Vagina (tissue), 2 donors: Measurements from ENCODE around the gene FGF22. TPM values are rescaled to one million over a fixed set of nuclear protein-coding genes. Genes with fewer than 3 reads are reported as not detected.

ENCODE experiments used
- DNase-seq, 2 donors: peaks; one replicate each; pipeline ENCODE4 v3.0.0-alpha.2; 2017; ENCODE audit errors: extremely low spot score in 2 of 2
- H3K27ac ChIP-seq: fragments of 200-600 bp; sonication (generic); one replicate; pipeline ENCODE4 v1.5.1; 2019
- H3K27me3 ChIP-seq: fragments of 200-600 bp; sonication (generic); one replicate; pipeline ENCODE4 v1.5.1; 2019
- H3K36me3 ChIP-seq, 2 donors: fragments of 200-600 bp; sonication (generic); one replicate each; pipeline ENCODE4 v1.5.1; 2017 to 2019
- H3K4me1 ChIP-seq: fragments of 200-600 bp; sonication (generic); one replicate; pipeline ENCODE4 v1.5.1; 2019
- H3K4me3 ChIP-seq, 2 donors: fragments of 200-600 bp; sonication (generic); 1 replicate in 1 of 2; 2 replicates in 1 of 2; pipeline ENCODE4 v1.5.1; 2016 to 2019
- H3K9me3 ChIP-seq: fragments of 200-600 bp; sonication (generic); one replicate; pipeline ENCODE4 v1.5.1; 2019
- POLR2A ChIP-seq, 2 donors: fragments of 450-650 bp; IDR thresholded peaks; one replicate each; pipeline ENCODE4 v1.6.1; 2017; ENCODE audit warnings: antibody characterized with exemption in 2 of 2, mild to moderate bottlenecking in 2 of 2, moderate library complexity in 2 of 2
- POLR2AphosphoS5 ChIP-seq, 2 donors: sonication (generic); formaldehyde crosslinking; IDR thresholded peaks; one replicate each; pipeline ENCODE4 v1.9.0; 2017; ENCODE audit warnings: antibody characterized with exemption in 2 of 2, mild to moderate bottlenecking in 2 of 2, low read depth in 1 of 2; ENCODE audit not compliant: insufficient read depth in 1 of 2
- intact Hi-C: fragments of 100-400 bp; cut with DNase I; formaldehyde crosslinking; loops from one replicate; pipeline ENCODE4 v1.15.1; 2023
- total RNA-seq: library from RNA; depleted of rRNA; stranded (reverse); fragments of >200 nt; gene quantifications from one replicate; pipeline ENCODE4 v1.2.3, GENCODE V29; 2016
- TF ChIP-seq, protein P1 (sequence below), 3 experiments: fragments of 450-650 bp in 2 of 3; fragments of 200-600 bp in 1 of 3; sonication (generic) in 1 of 3; IDR thresholded peaks; one replicate each; pipeline ENCODE4 v1.5.1; 2017 to 2019; ENCODE audit warnings: antibody characterized with exemption in 3 of 3, mild to moderate bottlenecking in 2 of 3, moderate library complexity in 2 of 3

FGF22 gene
- total RNA-seq = not detected

DNA sequence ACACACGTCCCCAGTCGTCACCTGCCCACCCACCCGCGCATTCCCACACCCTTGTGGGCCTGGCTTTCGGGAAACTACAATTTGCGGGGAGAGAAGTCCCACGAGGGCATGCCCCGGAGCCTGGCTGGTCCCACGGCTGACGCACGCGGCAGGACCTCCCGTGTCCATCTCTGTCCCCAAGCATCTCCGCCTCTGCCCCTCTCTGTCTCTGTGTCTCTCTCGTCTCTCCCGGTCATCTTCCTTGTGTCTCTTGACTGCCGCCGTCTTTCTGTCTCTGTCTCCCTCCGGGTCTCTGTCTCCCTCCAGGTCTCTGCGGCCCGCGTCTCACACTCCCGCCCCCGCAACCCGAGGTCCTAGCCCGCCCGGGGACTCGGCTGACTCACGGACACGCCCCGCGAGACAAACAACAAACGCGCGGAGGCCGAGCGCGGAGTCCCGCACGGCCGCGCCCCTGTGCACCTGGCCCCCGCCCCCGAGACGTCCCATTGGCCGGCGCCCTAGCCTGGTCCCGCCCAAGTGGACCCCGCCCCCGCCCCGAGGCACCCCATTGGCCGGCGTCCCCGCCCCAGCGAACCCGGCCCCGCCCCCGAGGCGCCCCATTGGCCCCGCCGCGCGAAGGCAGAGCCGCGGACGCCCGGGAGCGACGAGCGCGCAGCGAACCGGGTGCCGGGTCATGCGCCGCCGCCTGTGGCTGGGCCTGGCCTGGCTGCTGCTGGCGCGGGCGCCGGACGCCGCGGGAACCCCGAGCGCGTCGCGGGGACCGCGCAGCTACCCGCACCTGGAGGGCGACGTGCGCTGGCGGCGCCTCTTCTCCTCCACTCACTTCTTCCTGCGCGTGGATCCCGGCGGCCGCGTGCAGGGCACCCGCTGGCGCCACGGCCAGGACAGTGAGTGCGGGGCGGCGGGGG is at the start of gene FGF22:
Gene FGF22 (plus strand): TSS at position 627 of the 908 bp plus-strand sequence. CDS start 47 bp downstream, at position 674.
- Histone ChIP-seq H3K9me3 (no peaks in the 10 kb centered on the region), H3K4me1 (peaks cover 22% of the 10 kb centered on the region), H3K27me3 (no peaks in the 10 kb centered on the region), H3K36me3 (no peaks in the 10 kb centered on the region), H3K27ac (peak within 1 kb of the TSS; percentile 39), H3K4me3 (peak within 1 kb of the TSS; percentile 49)
- intact Hi-C loops = loop anchor here (1.0 kb wide), 1 partner anchor 22 kb away; no protein-coding TSS in a partner anchor
- DNase-seq = no peak
- TF ChIP-seq POLR2AphosphoS5 (IDR thresholded peaks at IDR 0.05; ENCODE audit: insufficient read depth in 1 of 2, low read depth in 1 of 2) (peak in 1 of 2 donors; percentile 46), POLR2A (IDR thresholded peaks at IDR 0.05) (no peak)

DNA sequence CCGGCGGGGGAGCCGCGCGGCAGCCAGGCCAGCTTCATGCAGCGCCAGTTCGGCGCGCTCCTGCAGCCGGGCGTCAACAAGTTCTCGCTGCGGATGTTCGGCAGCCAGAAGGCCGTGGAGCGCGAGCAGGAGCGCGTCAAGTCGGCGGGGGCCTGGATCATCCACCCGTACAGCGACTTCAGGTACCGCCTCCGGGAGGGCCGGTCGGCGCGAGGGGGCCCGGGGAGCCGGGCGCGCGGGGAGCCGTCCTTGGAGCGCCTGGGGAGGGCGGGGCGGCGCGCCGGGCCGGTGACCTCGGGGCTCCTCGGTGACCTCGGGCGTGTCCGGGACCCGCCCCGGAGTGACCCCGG is 49.3 kb upstream of the FGF22 start:
- no peak for DNase-seq
- Histone ChIP-seq H3K4me3 (peak overlapping the region in 1 of 2 donors; percentile 35), H3K9me3 (no peaks in the 10 kb centered on the region), H3K36me3 (no peaks in the 10 kb centered on the region), H3K4me1 (peaks cover 17% of the 10 kb centered on the region), H3K27me3 (peaks cover 20% of the 10 kb centered on the region), H3K27ac (no peak overlapping the region)
- intact Hi-C loops = no loop called here
- no peak for TF ChIP-seq POLR2AphosphoS5 (IDR thresholded peaks at IDR 0.05; ENCODE audit: insufficient read depth in 1 of 2, low read depth in 1 of 2)
- no peak for TF ChIP-seq POLR2A (IDR thresholded peaks at IDR 0.05)
- TF ChIP-seq, protein P1, sequence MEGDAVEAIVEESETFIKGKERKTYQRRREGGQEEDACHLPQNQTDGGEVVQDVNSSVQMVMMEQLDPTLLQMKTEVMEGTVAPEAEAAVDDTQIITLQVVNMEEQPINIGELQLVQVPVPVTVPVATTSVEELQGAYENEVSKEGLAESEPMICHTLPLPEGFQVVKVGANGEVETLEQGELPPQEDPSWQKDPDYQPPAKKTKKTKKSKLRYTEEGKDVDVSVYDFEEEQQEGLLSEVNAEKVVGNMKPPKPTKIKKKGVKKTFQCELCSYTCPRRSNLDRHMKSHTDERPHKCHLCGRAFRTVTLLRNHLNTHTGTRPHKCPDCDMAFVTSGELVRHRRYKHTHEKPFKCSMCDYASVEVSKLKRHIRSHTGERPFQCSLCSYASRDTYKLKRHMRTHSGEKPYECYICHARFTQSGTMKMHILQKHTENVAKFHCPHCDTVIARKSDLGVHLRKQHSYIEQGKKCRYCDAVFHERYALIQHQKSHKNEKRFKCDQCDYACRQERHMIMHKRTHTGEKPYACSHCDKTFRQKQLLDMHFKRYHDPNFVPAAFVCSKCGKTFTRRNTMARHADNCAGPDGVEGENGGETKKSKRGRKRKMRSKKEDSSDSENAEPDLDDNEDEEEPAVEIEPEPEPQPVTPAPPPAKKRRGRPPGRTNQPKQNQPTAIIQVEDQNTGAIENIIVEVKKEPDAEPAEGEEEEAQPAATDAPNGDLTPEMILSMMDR (IDR thresholded peaks at IDR 0.05) = no peak

DNA sequence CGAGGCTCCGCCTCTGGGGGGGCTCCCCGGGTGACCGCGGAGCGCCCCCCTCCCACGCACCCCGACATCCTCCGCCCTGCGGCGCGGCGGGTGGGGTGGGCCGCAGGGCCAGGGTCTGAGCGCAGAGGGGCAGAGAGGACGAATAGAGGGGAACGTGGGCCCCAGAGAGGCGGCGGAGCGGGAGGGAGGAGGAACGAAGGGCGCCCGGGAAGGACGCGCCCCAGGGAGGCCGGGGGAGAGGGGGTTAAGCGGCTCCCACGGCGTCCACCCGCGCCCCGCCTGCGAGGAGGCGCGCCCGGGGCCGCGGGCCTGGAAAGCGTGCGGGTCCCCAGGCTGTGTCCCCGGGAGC is 49.0 kb upstream of the FGF22 start:
- TF ChIP-seq POLR2A (IDR thresholded peaks at IDR 0.05) (no peak), POLR2AphosphoS5 (IDR thresholded peaks at IDR 0.05; ENCODE audit: insufficient read depth in 1 of 2, low read depth in 1 of 2) (no peak)
- TF ChIP-seq, protein P1 (IDR thresholded peaks at IDR 0.05) = no peak
- H3K36me3 ChIP-seq = no peaks in the 10 kb centered on the region
- intact Hi-C loops = no loop called here
- peaks cover 20% of the 10 kb centered on the region for H3K27me3 ChIP-seq
- no peak overlapping the region for H3K27ac ChIP-seq
- H3K9me3 ChIP-seq = no peaks in the 10 kb centered on the region
- no peak for DNase-seq
- H3K4me3 ChIP-seq = peak overlapping the region in 1 of 2 donors; percentile 35
- peaks cover 17% of the 10 kb centered on the region for H3K4me1 ChIP-seq

DNA sequence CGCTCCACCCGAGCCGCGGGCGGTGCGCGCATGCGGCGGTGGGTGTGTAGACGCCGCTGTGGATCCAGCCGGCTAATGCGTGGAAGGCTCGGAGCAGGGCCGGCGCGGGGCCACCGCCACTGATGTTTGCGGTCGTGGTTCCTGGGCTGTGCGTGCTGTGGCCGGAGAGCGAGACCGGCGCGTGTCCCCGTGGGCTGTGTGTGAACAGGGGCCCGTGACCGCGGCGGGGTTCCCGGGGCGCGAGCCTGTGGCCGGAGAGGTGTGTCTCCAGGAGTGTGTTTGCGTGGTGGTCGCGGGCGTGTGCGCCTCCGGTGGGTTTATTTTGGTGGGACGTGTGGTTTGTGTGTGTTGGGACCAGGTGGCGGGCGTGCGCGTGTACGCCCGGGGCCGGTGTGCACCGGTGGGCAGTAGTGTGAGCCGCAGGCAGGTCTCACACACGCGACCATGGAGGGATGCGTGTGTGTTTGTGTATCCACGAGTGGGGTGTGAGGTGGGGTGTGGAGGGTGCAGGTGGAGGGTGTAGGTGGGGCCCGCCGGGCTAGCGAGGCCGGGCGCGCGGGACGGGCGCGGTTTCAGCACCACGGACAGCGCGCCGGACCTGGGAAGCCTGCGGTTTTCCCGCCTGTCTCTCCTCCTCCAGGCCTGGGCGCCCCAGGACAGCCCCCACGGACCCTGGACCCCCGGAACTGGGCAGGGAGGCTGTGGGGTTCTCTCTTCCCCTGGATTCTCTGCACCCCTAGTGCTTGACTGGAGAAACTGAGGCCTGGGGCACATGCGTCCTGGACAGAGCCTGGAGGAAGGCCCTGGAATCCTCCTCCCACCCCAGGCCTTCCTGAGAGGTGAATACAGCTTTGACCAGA is 48.4 kb upstream of the FGF22 start:
- no peak overlapping the region for H3K4me3 ChIP-seq
- intact Hi-C loops = no loop called here

DNA sequence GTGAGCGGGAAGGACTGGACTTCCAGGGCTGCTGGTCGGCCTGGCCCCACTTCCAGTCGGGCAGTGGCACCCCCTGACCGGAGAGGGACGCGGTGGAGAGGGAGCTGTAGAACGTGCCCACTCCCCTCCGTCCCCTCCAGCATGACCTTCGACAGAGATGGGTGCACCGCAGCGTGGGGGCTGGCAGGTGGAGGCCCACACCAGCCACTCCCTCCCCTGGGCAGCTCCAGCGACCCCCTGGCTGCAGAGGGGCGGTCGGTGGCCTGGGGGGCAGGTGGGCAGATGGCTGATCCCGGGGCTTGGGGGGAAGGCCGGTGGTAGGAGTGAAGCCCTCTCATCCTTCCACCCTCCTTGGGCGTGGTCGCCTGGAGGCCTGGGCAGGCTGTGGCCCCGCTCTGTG is 47.6 kb upstream of the FGF22 start:
- no peaks in the 10 kb centered on the region for H3K9me3 ChIP-seq
- no peak overlapping the region for H3K27ac ChIP-seq
- no peak for DNase-seq
- H3K36me3 ChIP-seq = no peaks in the 10 kb centered on the region
- H3K4me1 ChIP-seq = peaks cover 17% of the 10 kb centered on the region
- intact Hi-C loops = no loop called here
- H3K4me3 ChIP-seq = no peak overlapping the region
- H3K27me3 ChIP-seq = peaks cover 20% of the 10 kb centered on the region
- no peak for TF ChIP-seq POLR2AphosphoS5 (IDR thresholded peaks at IDR 0.05; ENCODE audit: insufficient read depth in 1 of 2, low read depth in 1 of 2)
- TF ChIP-seq POLR2A (IDR thresholded peaks at IDR 0.05) = no peak
- TF ChIP-seq, protein P1 (IDR thresholded peaks at IDR 0.05) = no peak

More for the DNA sequence above, 48.4 kb upstream of the FGF22 start:
- Histone ChIP-seq H3K27ac (no peak overlapping the region), H3K27me3 (peaks cover 20% of the 10 kb centered on the region), H3K9me3 (no peaks in the 10 kb centered on the region), H3K4me1 (peaks cover 17% of the 10 kb centered on the region), H3K36me3 (no peaks in the 10 kb centered on the region)
- no peak for DNase-seq
- TF ChIP-seq, protein P1 (IDR thresholded peaks at IDR 0.05) = no peak
- TF ChIP-seq POLR2AphosphoS5 (IDR thresholded peaks at IDR 0.05; ENCODE audit: insufficient read depth in 1 of 2, low read depth in 1 of 2) (no peak), POLR2A (IDR thresholded peaks at IDR 0.05) (no peak)
